ENCODE results near the gene ZNF366. TPM values are rescaled to one million over a fixed set of nuclear protein-coding genes. Genes with fewer than 3 reads are reported as not detected.

ZNF366 gene
- total RNA-seq, 1 experiment from 2014 or later = 0.17 TPM

DNA sequence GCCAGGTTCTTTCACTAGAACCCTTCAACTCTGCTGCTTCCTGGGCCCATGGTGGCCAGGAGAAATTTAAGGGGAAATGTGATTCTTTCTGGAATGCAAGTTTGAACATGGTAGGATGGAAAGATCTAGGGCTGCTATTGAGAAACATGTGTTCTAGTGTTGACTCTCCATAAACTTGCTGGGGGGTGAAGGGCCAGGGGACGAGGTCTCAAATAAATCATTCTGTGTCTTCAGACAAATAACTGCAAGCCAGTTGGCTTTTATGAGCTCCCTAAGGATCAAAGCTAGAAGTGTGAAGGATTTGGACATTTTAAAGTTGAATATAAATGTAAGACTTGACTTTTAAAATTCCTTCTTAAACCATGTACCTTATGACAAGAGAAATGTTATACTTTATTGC is 78.5 kb downstream of the ZNF366 start:
- H3K36me3 ChIP-seq (ENCODE audit: low read depth) = no peaks in the 10 kb centered on the region
- H4K20me1 ChIP-seq (ENCODE audit: insufficient read depth) = no peaks in the 10 kb centered on the region
- no peaks in the 10 kb centered on the region for H3K79me2 ChIP-seq (ENCODE audit: low read depth)
- H3K27ac ChIP-seq = no peak overlapping the region
- H2AFZ ChIP-seq = no peak overlapping the region
- ChIA-PET POLR2A (ENCODE audit: unreplicated experiment) (interaction anchor here (0.5 kb wide), 1 partner anchor 519 kb away, joined by 3 read pairs; no protein-coding TSS in a partner anchor), CTCF (interaction anchor here (0.6 kb wide), 1 partner anchor 22 kb away, joined by 6 read pairs; no protein-coding TSS in a partner anchor)
- no peaks in the 10 kb centered on the region for H3K27me3 ChIP-seq (ENCODE audit: insufficient read depth, low read depth)
- no peaks in the 10 kb centered on the region for H3F3A ChIP-seq (ENCODE audit: insufficient read depth, low read depth)
- H3K9me2 ChIP-seq (ENCODE audit: insufficient read depth) = no peaks in the 10 kb centered on the region; the same call in 1 of the 2 replicates
- no peak overlapping the region for H3K4me3 ChIP-seq
- intact Hi-C loops (cut with micrococcal nuclease; ENCODE audit: unreplicated experiment) = no loop called here
- H3K9me3 ChIP-seq (ENCODE audit: insufficient read depth, low read depth) = no peaks in the 10 kb centered on the region
- no peaks in the 10 kb centered on the region for H3K4me1 ChIP-seq (replicated peaks; ENCODE audit: insufficient read depth)
- H3K4me2 ChIP-seq = no peak overlapping the region
- BruUV-seq (replicated peaks) = no TSS peak
- TF ChIP-seq, protein P1, sequence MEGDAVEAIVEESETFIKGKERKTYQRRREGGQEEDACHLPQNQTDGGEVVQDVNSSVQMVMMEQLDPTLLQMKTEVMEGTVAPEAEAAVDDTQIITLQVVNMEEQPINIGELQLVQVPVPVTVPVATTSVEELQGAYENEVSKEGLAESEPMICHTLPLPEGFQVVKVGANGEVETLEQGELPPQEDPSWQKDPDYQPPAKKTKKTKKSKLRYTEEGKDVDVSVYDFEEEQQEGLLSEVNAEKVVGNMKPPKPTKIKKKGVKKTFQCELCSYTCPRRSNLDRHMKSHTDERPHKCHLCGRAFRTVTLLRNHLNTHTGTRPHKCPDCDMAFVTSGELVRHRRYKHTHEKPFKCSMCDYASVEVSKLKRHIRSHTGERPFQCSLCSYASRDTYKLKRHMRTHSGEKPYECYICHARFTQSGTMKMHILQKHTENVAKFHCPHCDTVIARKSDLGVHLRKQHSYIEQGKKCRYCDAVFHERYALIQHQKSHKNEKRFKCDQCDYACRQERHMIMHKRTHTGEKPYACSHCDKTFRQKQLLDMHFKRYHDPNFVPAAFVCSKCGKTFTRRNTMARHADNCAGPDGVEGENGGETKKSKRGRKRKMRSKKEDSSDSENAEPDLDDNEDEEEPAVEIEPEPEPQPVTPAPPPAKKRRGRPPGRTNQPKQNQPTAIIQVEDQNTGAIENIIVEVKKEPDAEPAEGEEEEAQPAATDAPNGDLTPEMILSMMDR (conservative IDR thresholded peaks at IDR 0.05) = no peak
- no peak for TF ChIP-seq EZH2 (IDR thresholded peaks at IDR 0.05; ENCODE audit: low read depth)
- DNase-seq = no peak

DNA sequence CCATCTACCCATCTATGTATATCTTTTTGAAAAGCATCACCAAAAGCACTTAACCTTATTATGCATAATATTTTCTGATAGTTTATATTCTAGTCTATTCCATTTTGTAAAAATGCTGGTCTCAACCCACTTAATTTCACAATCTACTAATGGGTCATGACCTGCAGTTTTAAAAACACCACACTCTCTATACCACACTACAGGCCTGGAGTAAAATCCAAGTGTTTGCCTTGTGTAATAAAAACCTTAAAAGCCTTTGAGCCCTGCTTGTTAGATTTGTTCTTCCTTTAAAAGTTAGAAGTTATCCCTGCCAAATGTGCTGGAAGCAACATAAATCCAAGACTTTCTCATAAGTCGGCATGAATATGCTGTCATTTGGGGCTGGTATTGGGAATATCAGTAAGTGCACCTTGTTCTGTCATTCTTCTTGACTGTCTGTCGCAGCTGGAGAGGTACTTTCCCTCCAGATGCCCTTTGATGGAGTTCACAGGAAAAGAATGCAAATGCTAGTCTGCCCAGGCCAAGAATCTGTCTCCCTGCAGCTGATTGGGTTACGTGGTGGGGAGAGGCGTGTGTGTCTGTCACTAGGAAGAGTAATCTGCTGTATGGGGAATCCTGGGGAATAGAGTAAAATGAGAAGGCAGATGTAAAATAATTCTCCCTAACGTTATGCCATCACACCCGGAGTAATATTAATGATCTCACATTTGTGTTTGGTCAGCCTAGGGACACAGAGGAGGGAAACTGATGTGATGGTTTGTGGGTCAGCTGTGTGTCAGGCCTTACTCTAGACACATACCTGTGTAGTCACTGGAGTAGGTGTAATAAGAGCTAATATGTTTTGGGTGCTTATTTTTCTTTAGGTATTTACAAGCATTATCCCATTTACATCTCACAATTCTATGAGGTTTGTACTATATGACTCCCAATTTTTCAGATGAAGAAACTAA is 79.4 kb downstream of the ZNF366 start:
- no peak overlapping the region for H2AFZ ChIP-seq
- no peak for DNase-seq
- H3F3A ChIP-seq (ENCODE audit: insufficient read depth, low read depth) = no peaks in the 10 kb centered on the region
- H3K4me1 ChIP-seq (replicated peaks; ENCODE audit: insufficient read depth) = no peaks in the 10 kb centered on the region
- H3K4me3 ChIP-seq = no peak overlapping the region
- H4K20me1 ChIP-seq (ENCODE audit: insufficient read depth) = no peaks in the 10 kb centered on the region
- TF ChIP-seq, protein P1 (conservative IDR thresholded peaks at IDR 0.05) = no peak
- no peak for TF ChIP-seq EZH2 (IDR thresholded peaks at IDR 0.05; ENCODE audit: low read depth)
- ChIA-PET POLR2A (ENCODE audit: unreplicated experiment) (interaction anchor here (0.5 to 0.6 kb wide), 2 partner anchors 100 to 520 kb away, joined by 3 to 5 read pairs; no protein-coding TSS in a partner anchor), CTCF (no interaction called here)
- H3K9me3 ChIP-seq (ENCODE audit: insufficient read depth, low read depth) = no peaks in the 10 kb centered on the region
- H3K36me3 ChIP-seq (ENCODE audit: low read depth) = no peaks in the 10 kb centered on the region
- H3K4me2 ChIP-seq = no peak overlapping the region
- H3K27ac ChIP-seq = no peak overlapping the region
- no peaks in the 10 kb centered on the region for H3K79me2 ChIP-seq (ENCODE audit: low read depth)
- H3K9me2 ChIP-seq (ENCODE audit: insufficient read depth) = no peaks in the 10 kb centered on the region; the same call in 1 of the 2 replicates
- intact Hi-C loops (cut with micrococcal nuclease; ENCODE audit: unreplicated experiment) = no loop called here
- no TSS peak for BruUV-seq (replicated peaks)
- no peaks in the 10 kb centered on the region for H3K27me3 ChIP-seq (ENCODE audit: insufficient read depth, low read depth)

DNA sequence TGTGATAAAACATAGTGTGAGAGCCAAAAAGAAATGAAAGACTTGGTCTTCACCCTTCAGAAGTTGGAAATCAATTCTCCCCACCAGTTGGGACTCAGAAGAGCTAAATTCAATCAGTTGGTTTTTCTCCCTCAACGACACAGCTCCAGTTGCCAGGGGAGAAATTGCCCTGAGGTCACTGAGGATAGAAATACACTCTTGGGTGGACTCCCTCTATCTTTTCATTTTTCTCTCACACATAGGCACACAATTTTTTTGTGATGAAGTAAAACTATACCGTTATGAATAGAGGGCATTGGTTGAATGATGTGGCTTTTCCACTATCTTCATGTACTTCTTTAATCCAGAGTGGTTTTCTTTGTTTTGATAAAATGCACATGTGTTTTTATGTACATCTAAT is 80.2 kb downstream of the ZNF366 start:
- BruUV-seq (replicated peaks) = no TSS peak
- no peak for TF ChIP-seq EZH2 (IDR thresholded peaks at IDR 0.05; ENCODE audit: low read depth)
- TF ChIP-seq, protein P1 (conservative IDR thresholded peaks at IDR 0.05) = no peak
- no peaks in the 10 kb centered on the region for H3K4me1 ChIP-seq (replicated peaks; ENCODE audit: insufficient read depth)
- H3K36me3 ChIP-seq (ENCODE audit: low read depth) = no peaks in the 10 kb centered on the region
- H3K4me3 ChIP-seq = no peak overlapping the region
- H3K9me2 ChIP-seq (ENCODE audit: insufficient read depth) = no peaks in the 10 kb centered on the region; the same call in 1 of the 2 replicates
- ChIA-PET POLR2A (ENCODE audit: unreplicated experiment) (no interaction called here), CTCF (no interaction called here)
- no peak overlapping the region for H2AFZ ChIP-seq
- intact Hi-C loops (cut with micrococcal nuclease; ENCODE audit: unreplicated experiment) = no loop called here
- H3K27me3 ChIP-seq (ENCODE audit: insufficient read depth, low read depth) = no peaks in the 10 kb centered on the region
- DNase-seq = no peak
- no peak overlapping the region for H3K27ac ChIP-seq
- H3F3A ChIP-seq (ENCODE audit: insufficient read depth, low read depth) = no peaks in the 10 kb centered on the region
- no peaks in the 10 kb centered on the region for H4K20me1 ChIP-seq (ENCODE audit: insufficient read depth)
- H3K9me3 ChIP-seq (ENCODE audit: insufficient read depth, low read depth) = no peaks in the 10 kb centered on the region
- H3K4me2 ChIP-seq = no peak overlapping the region
- no peaks in the 10 kb centered on the region for H3K79me2 ChIP-seq (ENCODE audit: low read depth)
